GM23338 (cell line): ENCODE measurements around the gene FYCO1. TPM values are rescaled to one million over a fixed set of nuclear protein-coding genes. Genes with fewer than 3 reads are reported as not detected.

Experiments used
- ATAC-seq: fragments of 200-7000 bp; cut with Tn5 transposase; 3 replicates; pipeline ENCODE4 v1.9.1; 2020
- DNase-seq: peaks from one replicate; pipeline ENCODE4 v3.0.0-alpha.2; 2015; ENCODE audit warnings: low spot score
- H2AFZ ChIP-seq: fragments of 200-600 bp; sonication (generic); 2 replicates; pipeline ENCODE4 v1.8.0; 2016; ENCODE audit warnings: antibody characterized with exemption, mild to moderate bottlenecking, moderate library complexity
- H3F3A ChIP-seq: fragments of 200-600 bp; sonication (generic); replicated peaks from 2 replicates; pipeline ENCODE4 v1.8.0; 2017; ENCODE audit warnings: antibody characterized with exemption, mixed run types, low read depth
- H3K27ac ChIP-seq: fragments of 200-600 bp; sonication (generic); 2 replicates; pipeline ENCODE4 v1.6.1; 2016; ENCODE audit warnings: low read depth
- H3K27me3 ChIP-seq: fragments of 200-600 bp; sonication (generic); 2 replicates; pipeline ENCODE4 v1.8.0; 2016; ENCODE audit warnings: mild to moderate bottlenecking, mixed run types, moderate library complexity; ENCODE audit not compliant: insufficient read depth
- H3K36me3 ChIP-seq: fragments of 200-600 bp; sonication (generic); 2 replicates; pipeline ENCODE4 v1.8.0; 2016; ENCODE audit warnings: mild to moderate bottlenecking; ENCODE audit not compliant: insufficient read depth
- H3K4me1 ChIP-seq: fragments of 200-600 bp; sonication (generic); 2 replicates; pipeline ENCODE4 v1.8.0; 2016; ENCODE audit warnings: mild to moderate bottlenecking, moderate library complexity; ENCODE audit not compliant: insufficient read depth
- H3K4me2 ChIP-seq: fragments of 200-600 bp; sonication (generic); 2 replicates; pipeline ENCODE4 v1.7.1; 2017; ENCODE audit warnings: mixed run types
- H3K4me3 ChIP-seq: fragments of 200-600 bp; sonication (generic); 2 replicates; pipeline ENCODE4 v1.6.1; 2016; ENCODE audit warnings: mixed run types
- H3K79me2 ChIP-seq: fragments of 200-600 bp; sonication (generic); replicated peaks from 2 replicates; pipeline ENCODE4 v1.8.0; 2017; ENCODE audit warnings: mild to moderate bottlenecking; ENCODE audit not compliant: insufficient read depth
- H3K9me2 ChIP-seq: fragments of 200-600 bp; sonication (generic); 2 replicates; pipeline ENCODE4 v1.8.0; 2017; ENCODE audit not compliant: insufficient read depth
- H4K20me1 ChIP-seq: fragments of 200-600 bp; sonication (generic); replicated peaks from 2 replicates; pipeline ENCODE4 v1.8.0; 2017; ENCODE audit warnings: mild to moderate bottlenecking; ENCODE audit not compliant: insufficient read depth
- H3K27ac Mint-ChIP-seq: 2 replicates; pipeline ENCODE4 v1.8.0; 2020; ENCODE audit warnings: inconsistent platforms, mild to moderate bottlenecking, moderate library complexity, mixed read lengths
- H3K27me3 Mint-ChIP-seq: 3 replicates; pipeline ENCODE4 v1.8.0; 2022; ENCODE audit warnings: low read depth, mild to moderate bottlenecking, moderate library complexity, mixed read lengths, inconsistent platforms; ENCODE audit not compliant: insufficient read depth, poor library complexity
- H3K36me3 Mint-ChIP-seq: 3 replicates; pipeline ENCODE4 v1.8.0; 2021; ENCODE audit warnings: low read depth, mild to moderate bottlenecking, inconsistent platforms, moderate library complexity, mixed read lengths
- H3K4me1 Mint-ChIP-seq: 3 replicates; pipeline ENCODE4 v1.8.0; 2020; ENCODE audit warnings: mild to moderate bottlenecking, inconsistent platforms, mixed read lengths
- H3K4me3 Mint-ChIP-seq: 3 replicates; pipeline ENCODE4 v1.8.0; 2021; ENCODE audit warnings: moderate library complexity, mild to moderate bottlenecking, inconsistent platforms, mixed read lengths
- H3K9me3 Mint-ChIP-seq: 3 replicates; pipeline ENCODE4 v1.8.0; 2020; ENCODE audit warnings: moderate library complexity, mild to moderate bottlenecking, inconsistent platforms, mixed read lengths
- CREB1 ChIP-seq: fragments of 250-450 bp; sonication (Bioruptor Pico); IDR thresholded peaks from 2 replicates; pipeline ENCODE4 v1.5.0; 2020; ENCODE audit warnings: low read depth, mild to moderate bottlenecking, moderate library complexity
- CTCF ChIP-seq, 2 experiments: fragments of 200-600 bp in 1 of 2; sonication (generic) in 1 of 2; conservative IDR thresholded peaks; 2 replicates each; pipeline versions ENCODE4 v1.5.1 to v1.6.1; 2016 to 2017; ENCODE audit warnings: antibody characterized with exemption in 2 of 2, low read depth in 2 of 2, mild to moderate bottlenecking in 2 of 2, moderate library complexity in 1 of 2
- ETS1 ChIP-seq: IDR thresholded peaks from 2 replicates; pipeline ENCODE4 v1.6.1; 2016; ENCODE audit warnings: antibody characterized with exemption
- EZH2 ChIP-seq: fragments of 200-600 bp; sonication (generic); IDR thresholded peaks from one replicate; pipeline ENCODE4 v1.8.0; 2017; ENCODE audit warnings: antibody characterized with exemption, mild to moderate bottlenecking, low read depth; ENCODE audit not compliant: unreplicated experiment
- EZH2phosphoT487 ChIP-seq: fragments of 200-600 bp; sonication (generic); IDR thresholded peaks from one replicate; pipeline ENCODE4 v1.8.1; 2018; ENCODE audit warnings: antibody characterized with exemption; ENCODE audit not compliant: unreplicated experiment
- JUNB ChIP-seq: IDR thresholded peaks from one replicate; pipeline ENCODE4 v1.6.1; 2016; ENCODE audit warnings: antibody characterized with exemption; ENCODE audit not compliant: unreplicated experiment
- NANOG ChIP-seq: IDR thresholded peaks from 2 replicates; pipeline ENCODE4 v1.6.1; 2016; ENCODE audit warnings: antibody characterized with exemption, borderline replicate concordance
- POLR2AphosphoS5 ChIP-seq: IDR thresholded peaks from 2 replicates; pipeline ENCODE4 v1.6.1; 2016; ENCODE audit warnings: antibody characterized with exemption, low read depth
- REST ChIP-seq: IDR thresholded peaks from one replicate; pipeline ENCODE4 v1.6.1; 2018; ENCODE audit warnings: antibody characterized with exemption; ENCODE audit not compliant: unreplicated experiment
- STAT1 ChIP-seq: IDR thresholded peaks from one replicate; pipeline ENCODE4 v1.6.1; 2016; ENCODE audit warnings: antibody characterized with exemption; ENCODE audit not compliant: unreplicated experiment
- ZNF114 ChIP-seq: fragments of 250-450 bp; sonication (Bioruptor Pico); IDR thresholded peaks from 2 replicates; pipeline ENCODE4 v1.5.0; 2020; ENCODE audit warnings: mild to moderate bottlenecking, moderate library complexity
- ZNF331 ChIP-seq: fragments of 250-450 bp; sonication (Bioruptor Pico); IDR thresholded peaks from 2 replicates; pipeline ENCODE4 v1.5.0; 2020; ENCODE audit warnings: low read depth, mild to moderate bottlenecking, moderate library complexity
- polyA plus RNA-seq: library from polyadenylated mRNA; unstranded; fragments of >200 nt; fragmentation: Nextera tagmentation; extraction: Ambion mirVana; gene quantifications from 2 replicates; pipeline ENCODE4 v1.2.1, GENCODE V29; 2016
- total RNA-seq: library from RNA; depleted of rRNA; stranded (reverse); fragments of >200 nt; shearing (Covaris generic); gene quantifications from 2 replicates; pipeline ENCODE4 v1.2.3, GENCODE V29; 2014

FYCO1 gene
- total and polyA plus RNA-seq, 2 experiments from 2014 or later = 4.5 to 17.2 TPM

DNA sequence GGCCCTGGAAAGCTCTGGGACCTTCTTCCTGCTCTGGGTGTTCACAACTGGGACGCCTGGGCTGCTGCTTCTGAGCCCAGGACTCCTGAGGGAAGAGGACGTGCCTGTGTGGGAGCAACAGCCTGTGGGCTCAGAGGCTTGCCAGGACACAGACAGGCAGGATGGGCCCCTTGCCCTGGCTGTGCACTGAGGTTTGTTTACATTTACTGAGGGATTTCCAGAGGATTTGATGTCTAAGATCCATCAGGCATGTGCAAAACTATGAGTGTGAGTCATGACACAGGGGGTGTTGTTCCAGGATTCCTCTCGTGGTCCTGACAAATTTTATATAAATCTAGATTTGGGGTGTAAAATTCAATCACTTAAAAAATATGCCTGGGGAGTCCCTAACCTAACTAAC is 98.7 kb downstream of the FYCO1 start (continued):
- TF ChIP-seq CTCF (conservative IDR thresholded peaks at IDR 0.05; ENCODE audit: low read depth in 2 of 2) (no peak), NANOG (no peak)

- H3K36me3 Mint-ChIP-seq = no peaks in the 10 kb centered on the region
- Histone ChIP-seq H4K20me1 (no peaks in the 10 kb centered on the region; the same call in 1 of the 2 replicates), H3K4me1 (no peaks in the 10 kb centered on the region), H3K4me3 (no peak overlapping the region), H3K4me2 (no peak overlapping the region), H3K79me2 (no peaks in the 10 kb centered on the region), H2AFZ (no peak overlapping the region), H3K36me3 (no peaks in the 10 kb centered on the region), H3K27me3 (no peaks in the 10 kb centered on the region), H3F3A (no peaks in the 10 kb centered on the region), H3K27ac (no peak overlapping the region), H3K9me2 (no peaks in the 10 kb centered on the region)
- H3K9me3 Mint-ChIP-seq = no peaks in the 10 kb centered on the region
- H3K27me3 Mint-ChIP-seq = peaks cover 4% of the 10 kb centered on the region
- no peak overlapping the region for H3K27ac Mint-ChIP-seq
- ATAC-seq (no peak), DNase-seq (no peak)
- H3K4me3 Mint-ChIP-seq = no peak overlapping the region
- H3K4me1 Mint-ChIP-seq = peaks cover 6% of the 10 kb centered on the region; the same call in 2 of the 3 replicates
- TF ChIP-seq ZNF114 (CRISPR knock-in tag) (no peak), NANOG (no peak), POLR2AphosphoS5 (no peak), ETS1 (no peak), ZNF331 (CRISPR knock-in tag) (no peak), JUNB (no peak), EZH2 (no peak), STAT1 (no peak), EZH2phosphoT487 (no peak), CTCF (conservative IDR thresholded peaks at IDR 0.05; ENCODE audit: low read depth in 2 of 2) (no peak), CREB1 (no peak), REST (no peak)
Observed at GRCh38 chr3:45895686-45896468, 99.7 kb downstream of the FYCO1 start.
